HG02571 (cell line): ENCODE measurements around the gene RETN.

Source experiments
- ATAC-seq: cut with Tn5 transposase; IDR thresholded peaks from one replicate; pipeline ENCODE4 v1.9.1; 2021; ENCODE audit warnings: mild to moderate bottlenecking, moderate library complexity; ENCODE audit not compliant: unreplicated experiment

RETN gene

GRCh38 chr19:7681340-7682174 lies 12.7 kb downstream of the RETN start:
- no peak for ATAC-seq

GRCh38 chr19:7682175-7682855 lies 13.5 kb downstream of the RETN start:
- ATAC-seq = no peak

- no peak for ATAC-seq
These were observed 16.9 kb downstream of the RETN start for GRCh38 chr19:7685546-7686445.

- no peak for ATAC-seq
These were observed 18.3 kb downstream of the RETN start for GRCh38 chr19:7687177-7687576.

- no peak for ATAC-seq
These were observed 20.3 kb downstream of the RETN start for GRCh38 chr19:7689165-7689564.

GRCh38 chr19:7690779-7691258 lies 22.0 kb downstream of the RETN start:
- ATAC-seq = no peak

GRCh38 chr19:7691497-7691896 lies 22.6 kb downstream of the RETN start:
- no peak for ATAC-seq

- no peak for ATAC-seq
These were observed 23.7 kb downstream of the RETN start for GRCh38 chr19:7692417-7693088.

GRCh38 chr19:7694499-7694898 lies 25.6 kb downstream of the RETN start:
- ATAC-seq = no peak

GRCh38 chr19:7697721-7698287 lies 29.0 kb downstream of the RETN start:
- no peak for ATAC-seq

- no peak for ATAC-seq
These were observed 29.7 kb downstream of the RETN start for GRCh38 chr19:7698583-7698982.

- no peak for ATAC-seq
These were observed 30.2 kb downstream of the RETN start for GRCh38 chr19:7699003-7699402.

- ATAC-seq = no peak
These were observed 30.9 kb downstream of the RETN start for GRCh38 chr19:7699417-7700401.

GRCh38 chr19:7701049-7701653 lies 32.3 kb downstream of the RETN start:
- no peak for ATAC-seq

GRCh38 chr19:7701654-7702457 lies 33.0 kb downstream of the RETN start, which contains the start of gene FCER2:
Gene FCER2 (minus strand): TSS chr19:7702131. CDS start chr19:7699760, 2,371 bp downstream.
- ATAC-seq = no peak

- no peak for ATAC-seq
These were observed 34.5 kb downstream of the RETN start for GRCh38 chr19:7703332-7703731.

- no peak for ATAC-seq
These were observed 35.6 kb downstream of the RETN start for GRCh38 chr19:7704280-7705060.
